SKM-1 (cell line): ENCODE measurements around the gene AUTS2.
"Not testable (repeated sequence)": the region's sequence is repeated elsewhere in the genome, so short reads cannot be mapped to it uniquely, and the experiment has no call there.

Experiments used
- DNase-seq: peaks from one replicate; lab custom pipeline; 2025; ENCODE audit not compliant: unreplicated experiment; lab: John Stamatoyannopoulos, UW

The AUTS2 gene

DNA sequence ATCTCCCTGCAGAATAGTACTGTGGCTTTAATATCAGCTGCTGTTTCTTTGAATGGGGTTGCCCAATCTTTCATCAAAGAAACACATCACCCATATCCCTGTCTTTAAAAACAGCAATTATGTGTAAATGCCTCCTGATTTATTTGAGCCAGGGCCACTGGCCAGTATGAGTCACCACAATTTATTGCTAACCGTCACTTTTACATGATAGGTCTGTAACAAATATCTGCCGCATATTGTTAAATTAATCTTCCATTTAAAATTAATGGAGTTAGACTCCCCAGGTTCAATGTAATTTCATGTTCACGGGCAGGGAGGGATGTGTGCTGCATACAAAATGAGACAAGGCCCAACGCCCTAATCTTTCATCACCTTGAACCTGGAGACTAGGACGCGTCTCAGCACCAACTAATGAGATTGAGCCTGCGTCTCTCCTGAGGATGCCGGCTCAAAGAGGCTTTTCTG, 673.4 kb downstream of the AUTS2 start:
- DNase-seq = no peak

DNA sequence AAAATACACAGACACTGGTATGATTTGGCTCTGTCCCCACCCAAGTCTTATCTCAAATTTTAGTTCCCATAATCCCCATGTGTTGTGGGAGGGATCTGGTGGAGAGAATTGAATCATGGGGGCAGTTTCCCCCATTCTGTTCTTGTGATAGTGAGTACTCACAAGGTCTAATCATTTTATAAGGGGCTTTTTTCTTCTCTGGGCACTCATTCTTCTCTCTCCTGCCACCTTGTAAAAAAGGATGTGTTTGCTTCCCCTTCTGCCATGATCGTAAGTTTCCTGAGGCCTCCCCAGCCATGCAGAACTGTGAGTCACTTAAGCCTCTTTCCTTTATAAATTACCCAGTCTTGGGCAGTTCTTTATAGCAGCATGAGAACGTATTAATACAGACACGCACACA, 677.3 kb downstream of the AUTS2 start:
- not testable (repeated sequence) for DNase-seq

DNA sequence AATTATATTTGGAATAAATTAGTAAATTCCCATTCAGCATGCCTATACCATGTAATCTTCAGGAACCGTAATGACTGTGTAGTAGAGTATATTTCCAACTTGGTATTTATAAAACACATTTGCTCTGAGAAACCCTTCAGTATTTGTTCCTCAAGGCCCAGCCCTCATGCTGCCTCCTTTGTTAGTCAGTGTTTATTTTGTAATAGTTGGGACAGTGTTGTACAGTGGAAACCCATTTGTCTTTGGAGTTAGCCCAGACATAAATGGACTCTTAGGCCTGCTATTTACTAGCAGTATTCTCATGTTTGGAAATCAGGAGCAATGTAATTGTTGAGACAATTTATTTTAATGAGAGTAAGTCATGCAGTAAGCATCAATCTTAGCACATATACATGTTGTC, 686.9 kb downstream of the AUTS2 start:
- no peak for DNase-seq

DNA sequence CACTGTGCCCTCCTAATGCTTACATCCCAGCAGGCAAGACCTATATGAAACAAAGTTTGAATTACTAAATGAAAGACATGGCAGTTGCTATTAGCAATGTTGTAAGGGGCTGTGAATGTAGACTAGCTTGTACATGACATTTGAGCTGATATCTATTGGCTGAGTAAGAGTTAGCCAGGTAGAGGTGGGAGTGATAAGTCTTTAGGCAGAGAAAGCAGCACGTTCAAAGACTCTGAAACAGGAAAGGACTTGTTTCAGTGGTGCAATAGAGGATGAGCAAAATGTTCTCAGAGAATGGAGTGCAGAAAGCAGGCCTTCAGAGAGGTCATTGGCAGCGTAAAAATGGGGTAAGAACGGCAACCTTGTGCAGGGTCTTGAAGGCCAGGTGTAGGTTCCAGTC, 687.6 kb downstream of the AUTS2 start:
- DNase-seq = no peak

DNA sequence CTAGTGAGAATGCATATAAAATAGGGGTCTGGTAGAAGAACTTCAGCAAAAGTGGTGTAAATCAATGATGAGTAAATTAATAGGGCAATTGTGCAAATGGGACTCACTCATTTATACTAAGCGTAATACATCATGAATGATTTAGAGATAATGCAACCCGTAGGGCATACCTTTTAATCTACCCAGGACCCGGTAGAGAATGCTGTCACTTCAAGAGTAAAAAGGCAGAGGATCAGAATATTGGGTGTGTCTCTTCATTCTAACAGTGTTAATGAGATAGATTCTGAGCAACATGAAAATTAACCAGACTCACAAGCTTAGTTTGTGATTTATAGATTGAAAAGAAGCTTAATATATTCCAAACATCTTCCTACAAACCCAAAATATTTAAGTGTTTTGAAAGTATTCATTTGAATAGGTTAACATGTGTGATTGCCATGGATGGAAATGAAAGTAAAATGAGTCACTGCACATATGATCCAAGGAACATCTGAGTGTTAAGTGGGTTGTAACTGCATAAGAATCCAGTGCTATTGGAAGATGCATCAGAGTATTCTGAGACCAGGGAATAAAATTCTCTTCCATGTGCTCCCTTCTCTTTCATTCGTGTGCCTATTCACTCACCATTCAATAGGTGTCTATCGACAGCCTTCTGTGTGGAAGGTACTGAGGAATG, 690.6 kb downstream of the AUTS2 start:
- no peak for DNase-seq

DNA sequence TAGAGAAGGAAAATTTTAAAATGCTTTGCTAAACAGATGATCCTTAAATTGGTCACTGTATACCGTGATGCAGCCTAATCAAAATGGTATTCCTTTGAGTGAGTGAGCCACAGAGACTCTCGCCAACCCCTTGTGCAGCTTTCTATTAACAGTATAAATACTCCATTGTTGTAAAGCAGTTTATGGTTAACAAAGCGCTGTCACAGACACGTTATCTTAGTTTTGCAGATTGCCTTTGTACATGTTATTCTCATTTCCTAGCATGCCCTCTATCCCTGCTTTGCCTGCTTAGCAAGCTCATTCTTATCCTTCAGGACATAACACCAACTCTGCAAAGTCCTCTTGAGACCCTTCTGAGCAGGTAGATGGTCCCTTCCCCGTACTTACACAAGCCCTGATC, 694.4 kb downstream of the AUTS2 start:
- no peak for DNase-seq

DNA sequence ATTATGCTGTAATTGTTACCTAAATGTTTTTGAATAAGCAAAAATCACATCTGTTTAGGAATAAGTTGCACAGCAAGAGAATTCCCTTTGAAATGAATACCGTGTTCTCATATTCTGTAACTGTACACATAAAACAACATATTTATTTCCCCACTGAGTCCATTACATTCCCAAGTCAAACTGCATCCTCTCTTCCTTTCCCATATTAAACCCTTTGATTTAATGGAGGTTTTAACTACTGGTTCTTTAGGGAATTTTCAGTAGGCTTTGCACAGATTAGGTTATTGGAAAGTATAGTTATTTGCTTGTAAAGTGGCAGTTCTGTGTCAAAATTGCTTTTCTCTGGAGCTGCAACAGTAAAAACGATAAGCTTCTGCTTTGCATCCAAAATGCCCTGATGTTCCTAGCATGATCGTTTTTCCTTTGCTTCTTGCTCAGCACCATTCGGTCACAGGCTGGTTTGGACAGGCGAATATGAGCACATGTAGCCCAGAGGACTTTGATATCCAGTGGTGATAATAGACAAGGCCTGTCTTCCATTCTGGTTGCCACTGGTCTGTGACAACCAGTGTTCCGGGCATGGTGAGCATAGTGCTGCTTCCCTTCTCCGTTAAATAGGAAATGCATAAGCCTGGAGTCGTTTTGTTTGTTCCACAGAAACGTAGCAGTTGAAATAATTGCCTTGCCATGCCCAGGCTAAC, 696.1 kb downstream of the AUTS2 start:
- DNase-seq = no peak

DNA sequence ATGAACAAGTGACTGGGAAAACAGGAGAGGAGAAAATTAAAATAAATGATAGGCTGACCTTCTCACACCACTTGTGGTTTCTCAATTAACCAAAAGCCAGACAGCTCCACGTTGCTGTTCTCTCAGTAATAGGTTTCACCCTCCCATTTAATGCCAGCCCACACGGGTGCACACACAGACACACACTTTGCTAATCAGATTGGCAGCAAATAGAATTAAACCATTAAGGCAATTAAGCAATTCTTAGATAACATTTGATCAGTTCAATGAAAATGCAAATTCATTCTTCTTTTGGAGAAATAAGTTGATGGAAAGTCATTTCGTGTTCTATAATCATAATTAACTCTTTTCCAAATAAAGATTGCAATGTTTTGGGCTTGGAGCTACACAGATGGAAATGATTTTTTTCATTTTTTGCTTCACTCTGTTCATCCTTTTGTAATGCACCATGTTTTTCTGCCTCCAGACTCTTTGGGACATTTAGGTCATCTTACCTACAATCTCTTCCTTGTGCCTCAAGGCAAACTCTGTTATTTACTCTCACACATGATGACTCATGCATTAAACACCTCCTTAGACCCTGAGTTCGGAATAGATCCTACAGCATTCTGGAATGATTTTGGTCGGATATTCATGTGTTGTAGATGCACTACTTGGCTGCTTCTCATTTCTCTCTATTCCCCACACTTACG, 700.7 kb downstream of the AUTS2 start:
- no peak for DNase-seq

DNA sequence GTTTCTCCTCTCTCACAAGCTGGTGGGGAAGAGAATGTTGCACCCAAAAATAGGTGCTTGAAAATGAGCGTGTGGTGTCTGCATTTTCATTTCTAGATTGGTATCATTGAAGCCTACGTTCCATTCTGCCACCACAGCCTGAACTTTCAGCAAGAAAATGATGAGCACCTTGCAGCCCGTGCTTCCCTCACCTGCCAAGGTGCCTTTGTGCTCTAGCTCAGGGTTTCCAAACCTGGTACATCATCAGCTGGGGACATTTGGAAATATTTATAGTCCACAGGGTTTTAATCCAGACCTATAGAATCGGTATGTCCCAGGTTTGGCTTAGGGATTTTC, 701.2 kb downstream of the AUTS2 start:
- DNase-seq = no peak

DNA sequence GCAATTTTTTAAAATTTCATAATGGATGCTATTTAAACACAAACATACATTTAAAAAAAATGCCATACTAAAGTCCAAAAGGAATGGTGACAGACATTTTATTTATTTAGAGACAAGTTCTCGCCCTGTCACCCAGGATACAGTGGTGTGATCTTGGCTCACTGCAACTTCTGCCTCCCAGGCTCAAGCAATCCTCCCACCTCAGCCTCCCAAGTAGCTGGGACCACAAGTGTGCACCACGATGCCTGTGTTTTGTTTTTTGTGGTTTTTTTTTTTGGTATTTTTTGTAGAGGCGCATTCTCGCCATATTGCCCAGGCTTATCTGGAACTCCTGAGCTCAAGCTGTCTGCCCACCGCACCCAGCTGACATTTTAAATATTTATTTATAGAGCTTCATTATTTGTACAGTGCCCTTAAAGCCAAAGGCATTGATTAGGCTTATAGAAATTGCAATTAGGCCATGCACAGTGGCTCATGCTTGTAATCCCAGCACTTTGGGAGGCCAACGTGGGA, 703.5 kb downstream of the AUTS2 start:
- no peak for DNase-seq

DNA sequence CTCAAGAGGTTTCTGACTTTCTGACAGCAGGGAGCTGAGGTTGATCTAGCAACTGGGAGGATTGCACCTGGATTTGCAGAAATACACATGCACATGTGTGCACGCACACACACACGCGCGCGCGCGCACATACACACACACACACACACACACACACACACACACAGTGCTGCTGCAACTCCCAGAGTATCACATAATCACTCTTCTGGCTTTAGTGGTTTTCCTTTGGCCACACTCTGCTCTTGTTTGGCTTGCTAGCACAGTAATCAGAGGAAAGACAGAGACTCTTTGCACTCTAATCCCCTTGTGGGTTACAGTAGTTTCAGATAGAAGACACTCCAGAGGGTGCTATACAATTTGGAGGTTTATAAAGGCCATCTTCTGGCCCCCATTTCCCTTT, 705.0 kb downstream of the AUTS2 start:
- DNase-seq = no peak

DNA sequence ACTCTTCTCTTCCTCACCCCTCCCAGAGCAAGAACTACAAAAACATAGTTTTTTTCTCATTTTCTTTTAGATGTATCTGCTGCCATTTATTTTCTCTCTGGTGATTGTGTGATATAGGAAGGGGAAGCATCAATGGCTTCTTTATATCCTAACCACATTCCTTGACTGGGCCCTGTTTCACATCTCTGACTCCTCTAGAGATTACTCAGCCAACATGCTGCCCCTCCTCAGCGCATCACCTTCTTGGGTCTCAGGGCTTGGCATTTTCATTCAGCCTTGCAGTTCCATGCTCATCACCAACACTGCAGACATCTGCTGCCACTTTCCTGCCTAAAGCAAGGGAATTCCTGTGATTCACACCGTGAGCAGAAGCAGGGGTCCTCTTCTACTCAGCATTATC, 705.5 kb downstream of the AUTS2 start:
- no peak for DNase-seq

DNA sequence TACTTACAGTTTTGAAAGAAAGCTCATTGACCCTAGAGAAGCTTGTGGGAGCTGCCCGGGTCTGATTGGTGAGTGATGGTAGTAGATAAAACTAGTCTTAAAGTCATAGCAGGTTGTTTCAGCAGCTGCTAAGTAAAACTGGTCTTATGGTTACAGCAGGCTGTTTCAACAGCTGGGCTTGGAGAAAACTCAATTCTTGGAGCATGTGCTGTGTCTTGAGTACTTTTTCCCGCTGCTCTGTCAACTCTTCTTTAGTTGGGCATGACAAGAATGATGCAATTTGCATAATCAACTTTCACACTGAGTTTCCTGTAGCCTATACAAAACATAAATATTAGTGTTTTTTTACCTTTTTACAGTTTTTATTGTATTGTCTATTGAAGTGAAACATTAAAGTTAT, 707.9 kb downstream of the AUTS2 start:
- no peak for DNase-seq

DNA sequence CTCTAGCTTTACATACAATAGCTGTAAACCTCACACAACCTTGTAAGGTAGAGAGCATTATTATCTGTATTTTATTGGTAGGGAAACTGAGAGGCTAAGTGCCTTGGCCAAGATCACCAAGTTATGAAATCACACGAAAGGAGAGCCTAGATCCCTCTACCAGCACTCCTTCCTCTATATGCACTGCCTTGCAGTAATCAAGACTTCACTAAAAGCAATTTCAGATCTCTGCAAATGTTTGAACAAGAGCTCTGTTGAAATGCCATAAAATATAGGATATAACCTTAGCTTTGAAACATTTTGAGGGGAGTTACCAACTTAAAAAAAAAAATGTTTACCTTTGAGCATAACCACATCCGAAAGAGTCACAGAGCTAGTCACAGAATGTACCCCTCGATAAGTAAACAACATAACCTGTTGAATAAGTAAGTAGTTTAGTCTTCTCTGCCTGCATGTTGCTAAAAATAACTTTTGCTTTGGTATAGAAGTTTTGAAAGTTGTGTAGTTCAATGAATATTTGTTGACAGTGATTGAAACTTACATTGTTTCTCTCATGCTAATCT, 709.4 kb downstream of the AUTS2 start:
- DNase-seq = no peak

DNA sequence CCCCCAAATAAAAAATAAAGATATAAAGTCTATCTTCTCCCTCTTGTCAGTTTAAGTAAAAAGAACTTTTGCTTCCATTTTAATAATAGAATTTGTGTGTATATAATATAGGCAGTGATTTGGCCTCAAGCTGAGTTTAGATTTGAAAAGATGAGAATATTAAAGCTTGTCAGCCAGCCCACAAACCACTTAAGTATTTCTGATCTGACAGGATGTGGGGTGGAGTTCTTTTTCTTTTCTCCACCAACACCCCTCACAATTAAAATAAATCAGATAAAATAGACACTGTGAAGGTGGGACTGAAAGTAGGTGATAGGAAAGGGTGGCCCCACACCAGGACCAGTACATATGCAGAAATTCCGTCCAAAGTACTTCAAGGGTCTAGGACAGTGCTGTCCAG, 714.1 kb downstream of the AUTS2 start:
- DNase-seq = no peak

DNA sequence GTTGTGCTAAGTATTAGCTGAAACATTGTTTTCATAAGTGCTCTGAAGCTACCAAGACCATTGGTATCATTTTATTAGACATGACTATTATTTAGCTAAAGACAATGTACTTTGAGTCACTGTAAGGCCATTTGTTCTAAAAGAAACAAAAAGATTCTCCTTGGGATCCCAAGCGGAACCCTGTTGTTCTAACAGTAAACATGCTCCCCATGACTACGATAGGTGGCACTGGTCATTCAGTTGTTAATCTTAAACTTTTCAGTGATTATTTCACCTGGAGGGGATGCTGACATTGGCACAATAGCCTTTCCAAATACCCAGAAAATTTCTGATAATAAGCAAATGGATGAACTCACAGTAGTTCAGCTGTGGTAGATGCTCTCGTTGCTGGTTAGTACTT, 715.0 kb downstream of the AUTS2 start:
- DNase-seq = no peak

DNA sequence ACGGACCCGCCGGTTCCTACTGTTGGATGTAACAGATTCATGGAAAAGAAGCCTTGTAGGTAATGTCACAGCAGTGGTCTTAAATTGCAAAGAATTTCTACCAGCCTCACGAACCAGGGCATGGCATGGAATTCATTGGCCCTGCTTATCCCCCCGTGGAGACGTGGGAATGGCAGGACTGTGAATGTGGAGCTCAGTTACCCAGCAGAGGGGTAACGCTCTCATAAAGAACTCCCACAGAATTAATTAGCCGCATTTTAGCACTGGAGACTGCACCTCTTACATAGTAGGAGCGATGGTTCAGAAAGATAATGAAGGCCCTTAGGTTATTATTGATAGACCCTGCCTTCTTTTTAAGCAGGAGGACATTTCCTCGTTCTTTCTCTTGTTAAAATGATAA, 715.4 kb downstream of the AUTS2 start:
- no peak for DNase-seq

DNA sequence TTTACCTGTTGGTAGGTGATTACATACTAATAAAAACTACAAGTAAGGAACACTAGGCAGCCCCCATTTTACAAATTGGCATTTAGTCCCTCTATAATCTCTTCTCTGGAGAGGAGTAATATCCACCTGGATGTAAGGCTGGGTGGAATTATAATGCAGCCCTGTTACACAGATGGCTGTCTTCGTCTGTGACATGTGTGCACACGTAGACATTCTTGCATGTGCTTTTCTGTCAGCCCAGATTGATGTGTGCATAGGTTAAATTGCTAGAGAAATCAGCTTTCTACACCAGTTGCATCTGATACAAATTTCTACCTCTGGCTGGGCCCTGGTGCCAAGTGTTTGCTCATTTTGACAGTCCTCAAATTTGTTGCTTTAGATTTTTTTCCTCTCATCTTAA, 715.9 kb downstream of the AUTS2 start:
- DNase-seq = no peak

DNA sequence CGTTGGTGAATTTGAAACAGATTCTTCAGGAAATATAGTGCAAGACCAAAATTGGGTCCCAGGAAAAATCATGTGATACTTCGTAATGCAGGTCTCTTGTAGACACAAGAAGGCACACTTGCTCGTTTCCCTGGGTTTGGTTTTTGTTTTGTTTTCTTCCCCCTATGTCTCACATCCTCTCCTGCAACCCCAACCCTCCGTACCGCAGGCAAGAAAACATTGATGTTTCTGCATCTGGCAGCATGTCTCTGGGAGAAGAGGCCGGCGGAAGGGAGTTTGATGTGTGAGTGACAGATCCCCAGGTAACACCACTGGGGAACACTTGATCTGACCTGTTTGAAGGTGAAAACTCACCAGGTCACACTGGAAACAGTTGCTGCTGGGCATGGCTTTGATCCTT, 718.5 kb downstream of the AUTS2 start:
- no peak for DNase-seq

DNA sequence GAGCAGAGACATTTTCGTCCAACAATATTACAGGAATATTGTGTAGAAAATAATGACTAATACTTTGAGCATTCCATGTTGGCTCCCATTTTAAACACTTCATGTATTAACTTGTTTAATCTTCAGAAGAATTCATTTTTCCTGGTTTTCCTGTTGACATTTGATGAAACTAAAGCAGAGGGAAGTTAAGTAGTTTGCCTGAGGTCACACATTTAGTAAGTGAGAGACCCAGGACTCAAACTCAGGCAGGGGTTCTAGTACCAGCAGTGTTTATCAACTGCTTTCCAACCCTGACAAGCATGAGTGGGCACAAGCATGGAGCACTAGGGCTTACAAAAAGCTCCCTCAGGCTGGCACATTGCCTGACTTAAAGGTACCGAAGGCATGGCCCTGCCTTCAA, 719.1 kb downstream of the AUTS2 start:
- no peak for DNase-seq

DNA sequence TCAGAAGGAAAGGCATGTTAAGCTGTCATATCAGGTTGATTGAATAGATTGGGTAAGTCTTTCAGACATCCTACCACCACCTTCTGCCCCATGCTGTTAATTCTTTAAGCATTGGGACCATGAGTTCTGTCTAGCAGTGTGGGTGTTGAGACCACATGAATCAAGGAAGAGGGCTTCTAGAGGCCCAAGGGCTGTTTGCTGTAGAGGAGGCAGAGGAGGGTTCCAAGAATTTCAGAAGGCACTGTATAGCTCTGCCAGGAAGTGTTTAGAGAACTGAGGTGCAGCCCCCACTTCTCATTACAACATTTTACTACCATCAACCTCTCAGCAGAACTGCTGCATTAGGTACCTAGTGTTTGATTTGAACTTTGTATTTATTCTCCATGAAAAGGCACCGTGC, 720.2 kb downstream of the AUTS2 start:
- DNase-seq = no peak

DNA sequence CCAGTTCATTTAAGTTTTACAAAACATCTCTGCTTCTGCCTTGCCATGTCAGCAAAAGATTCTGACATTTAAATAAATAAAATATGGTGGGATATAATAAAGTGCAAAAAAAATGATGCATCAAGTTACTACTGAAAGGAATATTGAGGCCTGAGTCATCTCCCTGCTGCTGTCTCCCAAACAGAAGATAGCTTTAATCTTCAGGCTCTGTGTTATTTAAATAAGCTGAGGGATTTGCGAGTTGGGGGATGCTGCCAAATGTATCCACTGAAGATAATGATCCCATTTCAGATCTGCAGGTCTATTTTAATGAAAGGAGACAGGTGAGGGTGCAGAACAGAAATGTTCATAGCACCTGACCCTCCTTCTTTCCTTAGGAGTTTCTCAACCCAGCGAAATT, 720.8 kb downstream of the AUTS2 start:
- no peak for DNase-seq
